BE2C (cell line): ENCODE results near the gene GPR4.

Experiments
- DNase-seq: peaks from one replicate; pipeline ENCODE4 v3.0.0-alpha.2; 2020
- H3K27me3 ChIP-seq: fragments of 250-450 bp; sonication (Bioruptor Pico); 2 replicates; pipeline ENCODE4 v1.5.1; 2020; ENCODE audit warnings: mild to moderate bottlenecking
- H3K36me3 ChIP-seq: fragments of 250-450 bp; sonication (Bioruptor Pico); 2 replicates; pipeline ENCODE4 v1.5.1; 2020; ENCODE audit warnings: mild to moderate bottlenecking
- H3K4me1 ChIP-seq: fragments of 250-450 bp; sonication (Bioruptor Pico); 2 replicates; pipeline ENCODE4 v1.5.1; 2020
- H3K4me3 ChIP-seq: 2 replicates; pipeline ENCODE4 v1.5.1; 2011; ENCODE audit warnings: low read depth, low read length
- H3K9me3 ChIP-seq: fragments of 250-450 bp; sonication (Bioruptor Pico); 2 replicates; pipeline ENCODE4 v1.5.1; 2020
- TF ChIP-seq, protein P1 (sequence below): IDR thresholded peaks from 2 replicates; pipeline ENCODE4 v1.5.1; 2012; ENCODE audit warnings: mild to moderate bottlenecking, low read depth, low read length

Gene GPR4

GRCh38 chr19:45599286-45599685, 2.7 kb downstream of the GPR4 start:
- peaks cover 50% of the 10 kb centered on the region for H3K27me3 ChIP-seq
- peaks cover 10% of the 10 kb centered on the region for H3K4me1 ChIP-seq
- no peaks in the 10 kb centered on the region for H3K9me3 ChIP-seq
- H3K36me3 ChIP-seq: no peaks in the 10 kb centered on the region
- no peak overlapping the region for H3K4me3 ChIP-seq
- TF ChIP-seq, protein P1, sequence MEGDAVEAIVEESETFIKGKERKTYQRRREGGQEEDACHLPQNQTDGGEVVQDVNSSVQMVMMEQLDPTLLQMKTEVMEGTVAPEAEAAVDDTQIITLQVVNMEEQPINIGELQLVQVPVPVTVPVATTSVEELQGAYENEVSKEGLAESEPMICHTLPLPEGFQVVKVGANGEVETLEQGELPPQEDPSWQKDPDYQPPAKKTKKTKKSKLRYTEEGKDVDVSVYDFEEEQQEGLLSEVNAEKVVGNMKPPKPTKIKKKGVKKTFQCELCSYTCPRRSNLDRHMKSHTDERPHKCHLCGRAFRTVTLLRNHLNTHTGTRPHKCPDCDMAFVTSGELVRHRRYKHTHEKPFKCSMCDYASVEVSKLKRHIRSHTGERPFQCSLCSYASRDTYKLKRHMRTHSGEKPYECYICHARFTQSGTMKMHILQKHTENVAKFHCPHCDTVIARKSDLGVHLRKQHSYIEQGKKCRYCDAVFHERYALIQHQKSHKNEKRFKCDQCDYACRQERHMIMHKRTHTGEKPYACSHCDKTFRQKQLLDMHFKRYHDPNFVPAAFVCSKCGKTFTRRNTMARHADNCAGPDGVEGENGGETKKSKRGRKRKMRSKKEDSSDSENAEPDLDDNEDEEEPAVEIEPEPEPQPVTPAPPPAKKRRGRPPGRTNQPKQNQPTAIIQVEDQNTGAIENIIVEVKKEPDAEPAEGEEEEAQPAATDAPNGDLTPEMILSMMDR: no peak
- DNase-seq: peak; percentile 35

GRCh38 chr19:45598267-45599001, 3.6 kb downstream of the GPR4 start:
- Histone ChIP-seq H3K9me3 (no peaks in the 10 kb centered on the region), H3K27me3 (peaks cover 46% of the 10 kb centered on the region), H3K36me3 (no peaks in the 10 kb centered on the region), H3K4me1 (peaks cover 10% of the 10 kb centered on the region), H3K4me3 (peak overlapping the region; percentile 15)
- DNase-seq: no peak
- TF ChIP-seq, protein P1: no peak

DNA sequence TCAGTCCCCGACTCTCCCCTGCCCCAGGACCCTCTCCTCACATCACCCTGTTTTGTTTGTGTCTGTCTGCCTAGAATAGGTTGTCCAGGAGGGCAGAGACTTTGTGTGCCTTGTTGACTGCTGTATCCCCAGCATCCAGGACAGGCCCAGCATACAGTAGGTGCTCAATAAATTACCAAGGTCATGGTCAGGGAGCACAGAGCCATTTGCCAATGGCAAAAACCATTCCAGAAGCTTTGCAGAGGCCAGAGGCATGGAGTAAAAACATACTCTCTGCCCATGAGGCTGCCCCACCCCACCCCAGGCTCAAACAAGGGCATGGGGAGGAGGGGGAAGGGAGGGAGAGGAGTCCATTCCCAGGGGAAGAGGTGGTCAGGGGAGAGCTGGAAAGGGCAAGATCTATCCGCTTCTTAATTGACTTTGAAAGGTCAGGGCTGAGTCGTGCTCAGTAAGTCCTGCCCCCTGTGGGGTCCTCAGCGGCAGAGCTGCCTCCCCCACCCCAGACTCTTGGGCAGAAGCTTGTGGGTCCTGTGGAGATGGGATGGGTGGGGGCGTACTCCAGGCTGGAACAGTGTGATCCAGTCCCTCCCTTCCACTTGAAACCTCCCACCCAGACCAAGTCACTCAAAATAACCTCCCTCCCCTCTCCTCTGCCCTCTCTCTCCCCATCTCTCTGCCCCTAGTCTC, 4.4 kb downstream of the GPR4 start:
- H3K4me3 ChIP-seq: peak overlapping the region; percentile 15
- no peaks in the 10 kb centered on the region for H3K9me3 ChIP-seq

DNA sequence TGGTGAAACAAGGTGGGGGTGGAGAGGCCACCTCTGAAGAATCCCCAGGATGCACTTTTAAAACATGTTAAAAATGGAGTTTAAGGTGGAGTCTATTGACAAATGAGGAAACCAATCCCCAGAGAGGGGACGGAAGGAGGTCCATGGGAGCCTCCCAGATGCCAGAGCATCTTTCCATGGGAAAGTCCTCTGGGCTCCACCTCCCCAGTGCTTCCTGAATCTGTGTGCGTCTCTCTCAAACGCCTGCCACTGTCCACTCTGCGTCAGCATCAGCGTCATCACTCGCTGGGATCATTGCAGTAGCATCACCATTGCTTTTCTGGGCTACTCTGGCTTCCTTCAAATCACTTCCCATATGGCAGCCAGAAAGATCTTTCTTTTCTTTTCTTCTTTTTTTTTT, 6.2 kb downstream of the GPR4 start:
- H3K4me3 ChIP-seq: no peak overlapping the region
- no peaks in the 10 kb centered on the region for H3K36me3 ChIP-seq
- H3K4me1 ChIP-seq: peaks cover 10% of the 10 kb centered on the region
- TF ChIP-seq, protein P1: no peak
- H3K9me3 ChIP-seq: no peaks in the 10 kb centered on the region
- DNase-seq: no peak
- H3K27me3 ChIP-seq: peaks cover 22% of the 10 kb centered on the region

More for the DNA sequence above, 4.4 kb downstream of the GPR4 start:
- TF ChIP-seq, protein P1: no peak
- Histone ChIP-seq H3K27me3 (peaks cover 39% of the 10 kb centered on the region), H3K4me1 (peaks cover 10% of the 10 kb centered on the region), H3K36me3 (no peaks in the 10 kb centered on the region)
- DNase-seq: no peak

DNA sequence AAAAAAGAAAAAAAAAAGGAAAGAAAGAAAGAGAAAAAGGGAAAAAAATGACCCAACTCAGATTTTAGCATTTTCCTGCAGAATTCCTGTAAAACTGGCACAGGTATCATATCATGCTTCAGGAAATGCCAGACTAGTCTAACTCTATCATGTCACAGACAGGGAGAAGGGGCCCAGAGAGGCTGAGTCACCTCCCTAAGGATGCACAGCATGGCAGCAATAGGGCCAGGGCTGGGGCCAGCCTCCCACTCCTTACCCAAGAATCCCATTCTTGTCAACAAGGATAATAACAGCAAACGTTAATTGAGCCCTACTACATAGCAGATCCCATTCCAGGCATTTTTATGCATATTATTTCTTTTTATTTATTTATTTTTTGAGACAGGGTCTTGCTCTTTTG, 8.5 kb downstream of the GPR4 start:
- H3K4me1 ChIP-seq: no peaks in the 10 kb centered on the region
- TF ChIP-seq, protein P1: no peak
- no peaks in the 10 kb centered on the region for H3K9me3 ChIP-seq
- DNase-seq: no peak
- no peaks in the 10 kb centered on the region for H3K36me3 ChIP-seq
- no peak overlapping the region for H3K4me3 ChIP-seq
- H3K27me3 ChIP-seq: peaks cover under 1% of the 10 kb centered on the region; the same call in 1 of the 2 replicates

- H3K4me3 ChIP-seq: no peak overlapping the region
- no peaks in the 10 kb centered on the region for H3K9me3 ChIP-seq
- no peaks in the 10 kb centered on the region for H3K36me3 ChIP-seq
- TF ChIP-seq, protein P1: no peak
- no peak for DNase-seq
- no peaks in the 10 kb centered on the region for H3K4me1 ChIP-seq
- H3K27me3 ChIP-seq: no peaks in the 10 kb centered on the region
These were observed 9.6 kb downstream of the GPR4 start for GRCh38 chr19:45592366-45592765.
